GM13977 (cell line): Measurements from ENCODE around the gene DHRS7.

Source experiments
- DNase-seq: peaks from one replicate; pipeline ENCODE4 v3.0.0; 2012; ENCODE audit warnings: low spot score
- in situ Hi-C: fragments of 300-500 bp; cut with MboI; formaldehyde crosslinking; loops from one replicate; pipeline ENCODE4 v1.12.0; 2022; ENCODE audit warnings: low sequenced_read_pairs, low pct_unique_long_range_greater_than_20kb, mixed read lengths, inconsistent platforms; ENCODE audit not compliant: unreplicated experiment
- TF ChIP-seq, protein P1 (sequence below): IDR thresholded peaks from 2 replicates; pipeline ENCODE4 v1.5.1; 2012; ENCODE audit warnings: mild to moderate bottlenecking, control low read depth; ENCODE audit not compliant: insufficient read depth; ENCODE audit errors: extremely low read depth, missing control alignments

DHRS7 gene

DNA sequence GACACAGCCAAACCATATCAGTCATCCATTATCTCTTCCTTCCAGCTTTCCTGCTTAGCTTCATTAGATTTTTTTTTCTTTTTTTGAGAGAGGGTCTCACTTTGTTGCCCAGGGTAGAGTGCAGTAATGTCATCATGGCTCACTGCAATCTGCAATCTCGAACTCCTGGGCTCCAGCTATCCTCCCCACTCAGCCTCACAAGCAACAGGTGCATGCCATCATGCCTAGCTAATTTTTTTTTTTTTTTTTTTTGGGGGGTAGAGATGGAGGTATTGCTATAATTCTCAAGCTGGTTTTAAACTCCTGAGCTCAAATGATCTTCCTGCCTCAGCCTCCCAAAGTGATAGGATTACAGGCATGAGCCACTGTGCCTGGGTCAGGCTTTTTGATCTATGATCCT, 45.5 kb upstream of the DHRS7 start:
- in situ Hi-C loops = no loop called here
- DNase-seq = no peak
- TF ChIP-seq, protein P1, sequence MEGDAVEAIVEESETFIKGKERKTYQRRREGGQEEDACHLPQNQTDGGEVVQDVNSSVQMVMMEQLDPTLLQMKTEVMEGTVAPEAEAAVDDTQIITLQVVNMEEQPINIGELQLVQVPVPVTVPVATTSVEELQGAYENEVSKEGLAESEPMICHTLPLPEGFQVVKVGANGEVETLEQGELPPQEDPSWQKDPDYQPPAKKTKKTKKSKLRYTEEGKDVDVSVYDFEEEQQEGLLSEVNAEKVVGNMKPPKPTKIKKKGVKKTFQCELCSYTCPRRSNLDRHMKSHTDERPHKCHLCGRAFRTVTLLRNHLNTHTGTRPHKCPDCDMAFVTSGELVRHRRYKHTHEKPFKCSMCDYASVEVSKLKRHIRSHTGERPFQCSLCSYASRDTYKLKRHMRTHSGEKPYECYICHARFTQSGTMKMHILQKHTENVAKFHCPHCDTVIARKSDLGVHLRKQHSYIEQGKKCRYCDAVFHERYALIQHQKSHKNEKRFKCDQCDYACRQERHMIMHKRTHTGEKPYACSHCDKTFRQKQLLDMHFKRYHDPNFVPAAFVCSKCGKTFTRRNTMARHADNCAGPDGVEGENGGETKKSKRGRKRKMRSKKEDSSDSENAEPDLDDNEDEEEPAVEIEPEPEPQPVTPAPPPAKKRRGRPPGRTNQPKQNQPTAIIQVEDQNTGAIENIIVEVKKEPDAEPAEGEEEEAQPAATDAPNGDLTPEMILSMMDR = no peak

DNA sequence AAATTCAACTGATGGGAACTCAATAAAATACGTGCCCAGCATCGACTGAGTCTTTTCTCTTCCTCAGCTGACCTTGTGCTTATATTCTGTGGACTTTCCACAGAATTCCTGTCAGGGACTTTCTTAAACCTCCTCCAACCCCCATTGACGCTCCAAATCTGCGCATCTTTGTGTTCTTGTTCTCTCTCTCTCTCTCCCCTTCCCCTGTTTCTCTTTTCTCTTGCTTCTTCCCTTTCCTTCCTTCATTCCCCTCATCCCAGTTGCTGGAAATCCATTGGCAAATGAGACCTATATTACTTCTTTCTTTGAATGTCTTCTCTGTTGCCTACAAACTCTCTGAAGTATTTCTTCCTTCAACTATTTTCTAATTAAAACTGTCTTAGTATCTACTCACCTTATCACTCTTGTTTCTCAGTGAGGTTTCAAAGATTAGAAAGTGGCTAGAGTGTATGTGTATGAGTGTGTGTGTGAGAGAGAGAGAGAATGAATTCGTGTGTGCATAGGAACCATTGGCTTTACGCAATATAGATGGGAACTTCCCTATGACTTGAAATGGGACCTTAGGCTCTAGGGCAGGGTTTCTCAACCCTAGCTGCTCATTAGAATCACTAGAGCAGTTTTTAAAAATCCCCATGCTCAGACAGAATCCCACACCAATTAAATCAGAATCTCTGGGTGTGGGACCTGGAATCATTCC, 41.8 kb upstream of the DHRS7 start:
- in situ Hi-C loops = no loop called here
- DNase-seq = no peak
- TF ChIP-seq, protein P1 = no peak

DNA sequence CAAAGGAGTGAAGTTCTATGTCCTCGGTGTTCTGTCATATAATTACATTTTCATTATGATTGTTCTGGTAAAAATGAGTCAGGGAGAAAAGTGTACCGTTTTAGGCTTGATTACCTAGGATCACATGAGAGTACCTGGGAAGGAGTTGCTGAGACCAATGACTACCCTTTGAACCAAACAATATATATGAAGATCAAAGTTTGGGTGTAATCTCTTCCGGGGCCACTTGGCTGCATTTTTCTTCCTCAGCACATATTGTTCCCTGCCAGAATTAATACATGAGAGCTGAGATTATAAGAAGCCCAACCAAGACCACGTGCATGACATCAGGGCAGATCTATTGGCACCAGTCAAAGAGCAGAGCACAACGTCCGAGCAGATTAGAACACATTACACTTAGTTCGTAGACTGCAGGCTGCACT, 41.1 kb upstream of the DHRS7 start:
- DNase-seq = no peak
- in situ Hi-C loops = no loop called here

DNA sequence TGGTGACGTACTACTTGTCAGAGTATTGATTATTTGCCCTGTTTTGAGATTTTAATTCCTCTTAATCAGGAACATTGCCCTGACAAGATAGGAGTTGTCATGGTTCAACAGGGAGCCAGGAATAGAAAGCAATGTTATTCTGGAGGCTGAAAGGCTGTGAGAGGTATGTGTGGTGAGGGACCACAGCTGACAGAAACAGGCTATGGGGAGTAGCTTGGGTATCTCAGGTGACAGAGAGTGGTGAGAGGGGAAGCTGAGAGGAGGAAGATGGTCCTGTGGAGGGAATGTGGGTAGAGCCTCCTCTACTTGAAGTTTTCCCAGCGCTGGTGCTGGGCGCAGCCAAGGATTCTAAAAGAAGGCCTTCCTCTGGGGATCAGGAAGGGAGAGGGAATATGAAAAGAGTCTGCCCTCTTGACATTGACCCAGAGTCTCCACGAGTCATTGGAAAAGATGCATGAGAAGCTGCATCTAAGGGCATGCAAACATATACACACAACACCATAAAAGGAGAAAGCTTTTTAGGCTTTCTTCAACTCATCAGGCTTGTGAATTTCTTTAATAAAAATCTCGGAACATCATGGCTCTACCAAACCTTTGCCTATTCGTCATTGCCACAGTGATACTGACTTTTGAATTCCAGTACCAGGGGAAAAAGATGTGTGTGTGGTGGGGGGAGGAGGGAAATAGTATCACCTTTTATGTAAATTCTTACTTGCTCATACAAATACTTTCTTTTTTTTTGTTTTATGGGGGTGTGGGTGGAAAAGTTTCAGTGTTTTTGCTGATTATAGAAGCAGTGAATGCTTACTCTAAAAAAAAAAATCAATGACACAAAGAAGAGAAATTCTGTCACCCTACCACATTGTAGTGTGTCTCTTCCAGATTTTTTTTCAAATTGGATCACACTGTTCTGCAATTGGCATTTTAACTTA, 39.9 kb upstream of the DHRS7 start:
- in situ Hi-C loops = no loop called here
- TF ChIP-seq, protein P1 = no peak
- no peak for DNase-seq

More for the DNA sequence above, 41.1 kb upstream of the DHRS7 start:
- TF ChIP-seq, protein P1 = no peak

DNA sequence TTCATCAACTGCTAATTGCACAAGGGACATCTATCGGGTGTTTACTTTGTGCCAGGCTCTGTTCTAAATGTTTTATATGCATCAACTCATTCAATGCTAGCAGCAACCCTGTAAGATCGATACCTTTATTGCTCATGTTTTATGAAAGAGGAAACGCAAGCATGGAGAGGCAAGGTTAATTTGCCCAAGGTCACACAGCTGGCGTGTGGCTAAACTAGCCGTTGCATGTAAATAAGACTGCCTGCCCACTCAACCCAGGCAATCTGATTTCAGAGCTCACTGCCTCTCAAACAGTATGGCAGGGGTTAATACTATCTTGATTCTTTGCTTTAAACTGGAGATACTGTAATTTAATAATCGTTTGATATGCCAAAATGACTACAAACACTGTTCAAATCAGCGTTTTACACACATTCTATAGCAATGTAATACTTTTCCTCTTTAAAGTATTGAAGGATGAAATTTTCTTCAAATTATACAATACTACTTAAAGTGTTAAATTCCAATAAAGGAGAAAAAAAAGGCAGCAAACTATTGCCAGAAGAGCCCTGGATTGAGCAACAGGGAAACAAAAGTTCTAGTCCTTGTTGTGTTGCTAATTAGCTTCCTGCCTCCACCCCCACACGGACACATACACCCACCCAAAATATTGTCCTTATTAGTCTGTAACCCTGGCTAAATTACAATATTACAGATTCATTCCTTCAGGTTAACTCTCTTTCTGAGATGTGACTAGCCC, 39.1 kb upstream of the DHRS7 start:
- in situ Hi-C loops = no loop called here
- DNase-seq = no peak

More for the DNA sequence above, 39.1 kb upstream of the DHRS7 start:
- TF ChIP-seq, protein P1 = no peak
